Fibroblast of gingiva (primary cell): ENCODE data around the gene RLF.
"Not testable (repeated sequence)": the region's sequence is repeated elsewhere in the genome, so short reads cannot be mapped to it uniquely, and the experiment has no call there.

Experiments
- DNase-seq: peaks from one replicate; pipeline ENCODE4 v3.0.0-alpha.2; 2011; ENCODE audit warnings: low read depth

Gene RLF

DNA sequence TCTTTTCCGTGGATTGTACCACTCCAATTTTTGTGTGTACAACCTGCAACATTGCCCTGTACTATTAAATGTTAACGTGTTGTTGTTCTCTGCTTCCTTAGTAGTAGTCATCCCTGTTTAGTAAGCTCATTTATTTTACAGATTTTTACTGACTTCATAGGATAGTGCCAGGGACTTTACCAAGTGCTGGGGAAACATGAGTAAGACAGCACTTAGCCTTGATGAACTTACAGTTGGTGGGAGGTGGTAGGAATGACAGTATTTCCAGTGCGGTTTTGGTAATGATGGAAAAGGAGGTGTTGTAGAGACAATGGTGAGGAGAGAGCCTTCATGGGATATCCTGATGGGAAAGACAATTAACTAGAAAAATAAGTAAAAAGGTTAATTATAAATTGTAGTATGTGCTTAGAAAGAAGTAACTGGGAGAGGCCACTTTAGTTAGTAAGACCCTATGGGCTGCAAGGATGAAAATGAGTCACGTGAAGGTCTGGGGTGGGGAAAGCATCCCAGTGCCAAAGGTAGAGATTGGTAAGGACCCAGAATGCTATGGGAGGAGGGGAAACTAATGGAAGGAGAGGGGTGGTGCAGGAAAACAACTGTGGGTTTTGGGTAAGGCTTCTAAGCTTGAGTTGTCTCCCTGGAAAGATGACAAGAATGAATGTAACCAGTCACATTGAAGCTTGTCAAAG, 1.7 kb downstream of the RLF start:
- DNase-seq: no peak

- no peak for DNase-seq
Observed at GRCh38 chr1:40167317-40167716, 6.1 kb downstream of the RLF start.

- DNase-seq: no peak
Observed at GRCh38 chr1:40171036-40171435, 9.8 kb downstream of the RLF start.

DNA sequence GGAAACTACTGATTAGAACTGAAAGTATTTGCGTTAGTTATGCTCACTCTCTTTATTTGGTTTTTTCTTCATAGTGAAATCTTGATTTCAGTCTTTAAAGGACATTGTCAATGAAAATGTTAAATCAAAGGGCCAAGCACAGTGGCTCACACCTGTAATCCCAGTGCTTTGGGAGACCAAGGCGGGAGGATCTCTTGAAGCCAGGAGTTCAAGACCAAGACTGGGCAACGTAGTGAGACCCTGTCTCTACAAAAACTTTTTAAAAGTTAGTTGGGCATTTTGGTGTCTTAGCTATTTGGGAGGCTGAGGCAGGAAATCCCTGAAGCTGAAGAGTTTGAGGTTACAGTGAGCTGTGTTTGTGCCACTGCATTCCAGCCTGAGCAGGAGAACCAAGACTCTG, 13.6 kb downstream of the RLF start:
- DNase-seq: no peak

- not testable (repeated sequence) for DNase-seq
Observed at GRCh38 chr1:40176989-40177388, 15.8 kb downstream of the RLF start.

DNA sequence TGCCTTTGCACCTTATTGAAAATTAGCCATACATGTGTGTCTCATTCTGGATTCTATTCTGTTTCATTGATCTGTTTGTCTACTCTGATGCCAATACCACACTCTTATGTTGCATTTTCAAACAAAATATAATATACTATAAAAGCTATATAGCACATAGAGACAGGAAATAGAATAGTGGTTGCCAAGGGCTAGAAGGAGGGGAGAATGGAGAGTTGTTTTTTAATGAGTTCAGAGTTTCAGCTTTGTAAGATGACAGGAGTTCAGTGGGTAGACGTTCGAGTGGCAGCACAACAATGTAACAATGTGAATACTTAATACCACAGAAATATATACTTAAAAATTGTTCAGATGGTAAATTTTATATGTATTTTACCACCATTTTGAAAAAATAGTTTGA, 17.0 kb downstream of the RLF start:
- no peak for DNase-seq

DNA sequence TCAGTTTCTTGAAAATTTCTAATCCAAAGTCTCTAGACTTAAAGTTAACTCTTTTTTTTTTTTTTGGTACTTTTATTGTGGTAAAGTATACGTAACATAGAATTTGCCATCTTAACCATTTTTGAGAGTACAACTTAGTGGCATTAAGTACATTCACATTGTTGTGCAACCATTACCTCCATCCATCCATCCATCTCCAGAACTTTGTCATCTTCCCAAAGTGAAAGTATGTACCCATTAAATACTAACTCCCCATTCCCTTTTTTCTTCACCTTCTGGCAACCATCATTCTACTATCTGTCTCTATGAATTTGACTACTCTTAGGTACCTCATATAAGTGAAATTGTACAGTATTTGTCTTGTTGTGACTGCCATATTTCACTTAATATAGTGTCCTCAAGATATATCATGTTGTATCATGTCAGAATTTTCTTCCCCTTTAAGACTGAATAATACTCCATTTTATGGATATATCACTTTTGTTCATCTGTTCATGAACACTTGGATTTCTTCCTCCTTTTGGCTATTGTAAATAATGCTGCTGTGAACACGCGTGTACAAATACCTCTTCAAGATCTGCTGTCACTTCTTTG, 18.4 kb downstream of the RLF start:
- DNase-seq: no peak

DNA sequence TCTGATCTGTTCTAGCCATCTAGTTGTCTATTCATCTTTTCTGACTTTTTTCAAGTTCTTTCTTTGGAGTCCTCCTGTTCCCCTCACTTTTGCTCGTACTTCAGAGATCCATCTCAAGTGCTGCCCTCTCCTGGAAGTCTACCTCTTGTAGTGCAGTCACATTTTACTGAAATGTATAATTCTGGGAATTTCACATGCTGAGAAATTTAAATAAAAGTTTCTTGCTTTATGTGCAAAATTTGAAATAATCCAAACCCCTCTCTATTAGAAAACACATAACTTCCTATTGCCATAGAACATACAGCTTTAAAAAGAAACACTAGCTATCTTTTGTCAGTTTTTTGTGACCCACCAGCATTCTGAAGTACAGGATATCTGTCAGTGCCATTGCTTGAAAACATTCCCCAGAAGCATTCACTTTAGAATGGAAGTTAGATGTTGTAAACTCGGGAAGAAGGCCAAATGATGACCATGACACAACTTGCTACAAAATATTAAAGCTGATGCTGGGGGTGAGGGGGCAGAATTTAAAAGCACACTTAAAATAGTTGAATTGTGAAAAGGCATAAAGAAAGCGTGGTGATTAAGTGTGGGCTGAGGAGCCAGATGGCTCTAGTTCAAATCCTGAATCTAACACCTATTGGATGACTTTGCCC, 22.0 kb downstream of the RLF start:
- DNase-seq: peak; percentile 4

DNA sequence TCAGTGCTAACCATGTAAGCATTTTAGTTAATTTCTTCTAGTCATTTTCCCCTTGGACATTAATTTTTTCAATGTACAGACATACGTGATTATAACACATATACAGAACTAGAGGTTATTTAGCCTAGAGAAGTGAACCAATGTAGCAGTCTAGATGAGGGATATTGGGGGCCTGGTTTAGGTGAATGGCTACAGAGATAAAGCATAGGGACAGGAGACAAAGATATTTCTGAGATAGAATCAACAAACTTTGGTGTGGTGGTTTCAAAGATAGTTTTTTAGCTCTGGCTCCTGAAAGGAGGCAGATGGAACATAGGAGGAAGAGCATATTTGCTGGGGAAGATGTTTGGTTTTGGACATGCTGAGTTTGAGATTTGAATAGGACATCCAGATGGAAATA, 23.0 kb downstream of the RLF start:
- DNase-seq: no peak

DNA sequence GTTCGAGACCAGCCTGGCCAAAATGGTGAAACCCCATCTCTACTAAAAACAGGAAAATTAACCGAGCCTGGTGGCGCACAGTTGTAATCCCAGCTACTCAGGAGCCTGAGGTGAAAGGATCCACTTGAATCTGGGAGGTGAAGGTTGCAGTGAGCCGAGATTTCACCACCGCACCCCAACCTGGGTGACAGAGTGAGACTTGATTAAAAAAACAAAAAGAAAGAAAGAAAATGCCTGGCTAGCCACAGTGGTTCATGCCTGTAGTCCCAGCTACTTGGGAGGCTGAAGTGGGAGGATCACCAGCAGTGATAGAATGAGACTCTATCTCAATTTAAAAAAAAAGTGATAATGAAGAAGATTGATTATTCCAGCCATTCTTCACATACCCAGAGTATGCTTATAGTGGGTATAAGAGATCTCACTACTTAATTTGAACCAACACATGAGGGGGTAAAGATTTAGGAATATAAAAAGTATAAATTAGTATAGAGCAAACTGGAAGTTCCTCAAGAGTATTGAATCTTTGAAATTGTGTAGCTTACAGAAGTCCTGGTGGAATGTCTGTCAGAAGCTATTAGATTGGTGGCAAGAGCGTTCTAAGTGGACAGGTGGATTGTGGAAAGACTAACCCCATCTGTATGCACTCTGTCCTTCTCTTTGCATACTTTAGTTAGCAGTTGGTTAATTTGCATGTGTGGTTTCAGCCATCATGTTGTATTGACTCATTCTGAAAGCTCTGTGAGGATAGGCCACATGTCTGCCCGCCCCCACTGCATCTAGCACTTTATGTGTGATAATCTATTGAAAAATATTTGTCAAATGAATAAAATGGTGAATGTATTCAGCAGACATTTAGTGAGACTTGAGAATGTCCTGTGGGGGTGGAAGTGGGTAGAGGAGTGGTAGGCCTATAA, 25.0 kb downstream of the RLF start:
- DNase-seq: no peak

DNA sequence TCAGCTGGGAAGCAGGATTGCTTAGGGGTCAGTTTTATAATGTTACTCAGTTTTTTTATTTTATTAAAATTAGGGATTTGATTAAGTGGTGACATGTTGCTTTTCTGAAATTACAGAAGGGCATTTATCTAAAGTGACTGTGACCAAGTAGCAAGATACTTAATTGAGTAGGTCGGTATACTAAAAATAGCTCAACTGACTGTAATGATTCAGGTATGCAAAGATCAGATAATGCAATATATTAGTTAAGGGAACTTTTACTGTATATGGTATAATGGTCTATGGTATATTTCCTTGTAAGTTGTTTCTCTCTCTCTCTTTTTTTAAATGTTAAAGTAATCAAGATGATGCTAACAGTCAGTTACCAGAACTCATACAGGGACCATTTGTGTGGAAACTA, 26.2 kb downstream of the RLF start:
- no peak for DNase-seq

GRCh38 chr1:40194639-40195038, 33.5 kb downstream of the RLF start:
- DNase-seq: not testable (repeated sequence)

- no peak for DNase-seq
Observed at GRCh38 chr1:40197656-40198055, 36.5 kb downstream of the RLF start.

- DNase-seq: no peak
Observed at GRCh38 chr1:40199126-40199525, 37.9 kb downstream of the RLF start.

DNA sequence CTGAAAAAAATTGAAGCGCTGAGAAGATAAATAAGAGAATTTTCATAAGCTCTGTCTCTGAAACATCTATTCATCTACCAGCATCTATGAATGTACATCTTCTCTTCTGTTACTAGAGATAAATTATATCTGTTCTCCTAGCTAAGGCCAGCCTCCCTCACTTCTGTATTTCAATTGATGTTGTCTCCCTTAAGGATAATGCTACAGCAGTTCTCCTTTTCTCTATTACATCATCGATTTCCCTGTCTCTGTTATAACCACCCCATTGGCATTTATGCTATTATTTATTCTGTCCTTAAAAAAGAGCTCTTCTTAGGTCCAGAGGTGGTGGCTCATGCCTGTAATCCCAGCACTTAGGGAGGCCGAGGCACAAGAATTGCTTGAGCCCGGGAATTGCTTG, 43.7 kb downstream of the RLF start:
- DNase-seq: no peak

GRCh38 chr1:40210511-40211204, 49.5 kb downstream of the RLF start:
- DNase-seq: no peak

DNA sequence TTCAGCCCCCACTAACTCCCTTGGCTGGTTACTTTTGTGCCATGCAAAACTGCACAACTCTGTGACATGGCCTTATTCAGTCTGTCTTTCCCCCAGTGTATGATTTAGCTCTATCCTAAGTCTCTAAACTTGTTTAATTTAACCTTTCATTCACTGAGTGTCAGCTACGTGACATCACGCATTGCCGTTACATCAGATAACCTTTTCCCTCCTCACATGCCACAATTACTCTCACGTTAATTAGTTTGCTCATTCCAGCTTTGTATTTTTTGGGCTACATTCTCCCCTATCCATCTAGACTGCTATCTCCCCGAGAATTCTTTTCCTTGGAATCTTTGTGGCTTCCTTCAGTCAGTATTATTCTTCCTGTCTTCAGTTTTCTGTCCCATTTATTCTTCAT, 57.1 kb downstream of the RLF start:
- DNase-seq: no peak

GRCh38 chr1:40221471-40221905, 60.3 kb downstream of the RLF start:
- DNase-seq: not testable (repeated sequence)

- DNase-seq: no peak
Observed at GRCh38 chr1:40221977-40222772, 61.0 kb downstream of the RLF start.

GRCh38 chr1:40224040-40224439, 62.9 kb downstream of the RLF start:
- no peak for DNase-seq

GRCh38 chr1:40226192-40226591, 65.0 kb downstream of the RLF start:
- no peak for DNase-seq
